ENCODE measurements around the gene TAS1R2.

The TAS1R2 gene

GRCh38 chr1:18884419-18884717 is 24.9 kb upstream of the TAS1R2 start:
- Histone ChIP-seq H3K36me3 (ENCODE audit: control insufficient read depth, insufficient read depth, low read length) (no peaks in the 10 kb centered on the region), H3K27ac (ENCODE audit: insufficient read depth, low read depth, low read length, poor library complexity, severe bottlenecking) (no peak overlapping the region), H3K4me1 (ENCODE audit: control insufficient read depth, insufficient read depth, low read length) (peaks cover 7% of the 10 kb centered on the region), H3K9me3 (ENCODE audit: control insufficient read depth, low read length) (no peaks in the 10 kb centered on the region), H3K27me3 (ENCODE audit: control insufficient read depth, insufficient read depth, low read length, poor library complexity, severe bottlenecking) (no peaks in the 10 kb centered on the region), H3K4me3 (ENCODE audit: insufficient read depth, low read depth, low read length) (no peak overlapping the region)
- 73 to 79% methylated on average over 4 of the region's 4 CpGs for WGBS, 2 experiments

- Histone ChIP-seq H3K36me3 (ENCODE audit: control insufficient read depth, insufficient read depth, low read length) (no peaks in the 10 kb centered on the region), H3K4me1 (ENCODE audit: control insufficient read depth, insufficient read depth, low read length) (peaks cover 8% of the 10 kb centered on the region), H3K27me3 (ENCODE audit: control insufficient read depth, insufficient read depth, low read length, poor library complexity, severe bottlenecking) (no peaks in the 10 kb centered on the region), H3K27ac (ENCODE audit: insufficient read depth, low read depth, low read length, poor library complexity, severe bottlenecking) (no peak overlapping the region), H3K9me3 (ENCODE audit: control insufficient read depth, low read length) (no peaks in the 10 kb centered on the region), H3K4me3 (ENCODE audit: insufficient read depth, low read depth, low read length) (no peak overlapping the region)
- 66 to 69% methylated on average over 14 of the region's 14 CpGs for WGBS, 2 experiments
Measured at GRCh38 chr1:18883636-18884418, 24.4 kb upstream of the TAS1R2 start.

- WGBS, 2 experiments = 95 to 96% methylated on average over 23 of the region's 23 CpGs
- H3K4me3 ChIP-seq (ENCODE audit: insufficient read depth, low read depth, low read length) = no peak overlapping the region
- H3K9me3 ChIP-seq (ENCODE audit: control insufficient read depth, low read length) = no peaks in the 10 kb centered on the region
- H3K27ac ChIP-seq (ENCODE audit: insufficient read depth, low read depth, low read length, poor library complexity, severe bottlenecking) = no peak overlapping the region
- H3K4me1 ChIP-seq (ENCODE audit: control insufficient read depth, insufficient read depth, low read length) = peaks cover 8% of the 10 kb centered on the region
- H3K36me3 ChIP-seq (ENCODE audit: control insufficient read depth, insufficient read depth, low read length) = no peaks in the 10 kb centered on the region
- no peaks in the 10 kb centered on the region for H3K27me3 ChIP-seq (ENCODE audit: control insufficient read depth, insufficient read depth, low read length, poor library complexity, severe bottlenecking)
Measured at GRCh38 chr1:18883079-18883478, 23.6 kb upstream of the TAS1R2 start.

- Histone ChIP-seq H3K27ac (ENCODE audit: insufficient read depth, low read depth, low read length, poor library complexity, severe bottlenecking) (no peak overlapping the region), H3K9me3 (ENCODE audit: control insufficient read depth, low read length) (no peaks in the 10 kb centered on the region), H3K4me1 (ENCODE audit: control insufficient read depth, insufficient read depth, low read length) (peaks cover 8% of the 10 kb centered on the region), H3K36me3 (ENCODE audit: control insufficient read depth, insufficient read depth, low read length) (no peaks in the 10 kb centered on the region), H3K4me3 (ENCODE audit: insufficient read depth, low read depth, low read length) (no peak overlapping the region), H3K27me3 (ENCODE audit: control insufficient read depth, insufficient read depth, low read length, poor library complexity, severe bottlenecking) (no peaks in the 10 kb centered on the region)
- WGBS, 2 experiments = 93 to 95% methylated on average over 8 of the region's 8 CpGs
Measured at GRCh38 chr1:18882486-18882885, 23.0 kb upstream of the TAS1R2 start.

GRCh38 chr1:18881642-18882431 is 22.4 kb upstream of the TAS1R2 start:
- Histone ChIP-seq H3K4me1 (ENCODE audit: control insufficient read depth, insufficient read depth, low read length) (peaks cover 8% of the 10 kb centered on the region), H3K4me3 (ENCODE audit: insufficient read depth, low read depth, low read length) (no peak overlapping the region), H3K9me3 (ENCODE audit: control insufficient read depth, low read length) (no peaks in the 10 kb centered on the region), H3K36me3 (ENCODE audit: control insufficient read depth, insufficient read depth, low read length) (no peaks in the 10 kb centered on the region), H3K27me3 (ENCODE audit: control insufficient read depth, insufficient read depth, low read length, poor library complexity, severe bottlenecking) (no peaks in the 10 kb centered on the region), H3K27ac (ENCODE audit: insufficient read depth, low read depth, low read length, poor library complexity, severe bottlenecking) (no peak overlapping the region)
- 96% methylated on average over 24 of the region's 24 CpGs for WGBS, 2 experiments

- no peak overlapping the region for H3K4me3 ChIP-seq (ENCODE audit: insufficient read depth, low read depth, low read length)
- peaks cover 8% of the 10 kb centered on the region for H3K4me1 ChIP-seq (ENCODE audit: control insufficient read depth, insufficient read depth, low read length)
- no peaks in the 10 kb centered on the region for H3K27me3 ChIP-seq (ENCODE audit: control insufficient read depth, insufficient read depth, low read length, poor library complexity, severe bottlenecking)
- H3K36me3 ChIP-seq (ENCODE audit: control insufficient read depth, insufficient read depth, low read length) = no peaks in the 10 kb centered on the region
- 94 to 95% methylated on average over 2 of the region's 2 CpGs for WGBS, 2 experiments
- H3K27ac ChIP-seq (ENCODE audit: insufficient read depth, low read depth, low read length, poor library complexity, severe bottlenecking) = no peak overlapping the region
- H3K9me3 ChIP-seq (ENCODE audit: control insufficient read depth, low read length) = no peaks in the 10 kb centered on the region
Measured at GRCh38 chr1:18881164-18881563, 21.7 kb upstream of the TAS1R2 start.

GRCh38 chr1:18880585-18880984 is 21.1 kb upstream of the TAS1R2 start:
- WGBS, 2 experiments = 91 to 96% methylated on average over 1 of the region's 1 CpG
- H3K9me3 ChIP-seq (ENCODE audit: control insufficient read depth, low read length) = no peaks in the 10 kb centered on the region
- no peak overlapping the region for H3K27ac ChIP-seq (ENCODE audit: insufficient read depth, low read depth, low read length, poor library complexity, severe bottlenecking)
- peaks cover 8% of the 10 kb centered on the region for H3K4me1 ChIP-seq (ENCODE audit: control insufficient read depth, insufficient read depth, low read length)
- no peaks in the 10 kb centered on the region for H3K27me3 ChIP-seq (ENCODE audit: control insufficient read depth, insufficient read depth, low read length, poor library complexity, severe bottlenecking)
- H3K4me3 ChIP-seq (ENCODE audit: insufficient read depth, low read depth, low read length) = no peak overlapping the region
- no peaks in the 10 kb centered on the region for H3K36me3 ChIP-seq (ENCODE audit: control insufficient read depth, insufficient read depth, low read length)

- no peak overlapping the region for H3K4me3 ChIP-seq (ENCODE audit: insufficient read depth, low read depth, low read length)
- H3K36me3 ChIP-seq (ENCODE audit: control insufficient read depth, insufficient read depth, low read length) = no peaks in the 10 kb centered on the region
- 67 to 68% methylated on average over 21 of the region's 21 CpGs for WGBS, 2 experiments
- peaks cover 8% of the 10 kb centered on the region for H3K4me1 ChIP-seq (ENCODE audit: control insufficient read depth, insufficient read depth, low read length)
- no peaks in the 10 kb centered on the region for H3K9me3 ChIP-seq (ENCODE audit: control insufficient read depth, low read length)
- no peaks in the 10 kb centered on the region for H3K27me3 ChIP-seq (ENCODE audit: control insufficient read depth, insufficient read depth, low read length, poor library complexity, severe bottlenecking)
- no peak overlapping the region for H3K27ac ChIP-seq (ENCODE audit: insufficient read depth, low read depth, low read length, poor library complexity, severe bottlenecking)
Measured at GRCh38 chr1:18879791-18880309, 20.4 kb upstream of the TAS1R2 start.

GRCh38 chr1:18879215-18879790 is 19.8 kb upstream of the TAS1R2 start:
- H3K9me3 ChIP-seq (ENCODE audit: control insufficient read depth, low read length) = no peaks in the 10 kb centered on the region
- no peak overlapping the region for H3K4me3 ChIP-seq (ENCODE audit: insufficient read depth, low read depth, low read length)
- WGBS, 2 experiments = 84 to 85% methylated on average over 12 of the region's 12 CpGs
- H3K4me1 ChIP-seq (ENCODE audit: control insufficient read depth, insufficient read depth, low read length) = peaks cover 8% of the 10 kb centered on the region
- no peaks in the 10 kb centered on the region for H3K36me3 ChIP-seq (ENCODE audit: control insufficient read depth, insufficient read depth, low read length)
- no peaks in the 10 kb centered on the region for H3K27me3 ChIP-seq (ENCODE audit: control insufficient read depth, insufficient read depth, low read length, poor library complexity, severe bottlenecking)
- no peak overlapping the region for H3K27ac ChIP-seq (ENCODE audit: insufficient read depth, low read depth, low read length, poor library complexity, severe bottlenecking)

GRCh38 chr1:18878538-18879214 is 19.2 kb upstream of the TAS1R2 start:
- Histone ChIP-seq H3K9me3 (ENCODE audit: control insufficient read depth, low read length) (no peaks in the 10 kb centered on the region), H3K36me3 (ENCODE audit: control insufficient read depth, insufficient read depth, low read length) (no peaks in the 10 kb centered on the region), H3K4me1 (ENCODE audit: control insufficient read depth, insufficient read depth, low read length) (peaks cover 8% of the 10 kb centered on the region), H3K4me3 (ENCODE audit: insufficient read depth, low read depth, low read length) (no peak overlapping the region), H3K27ac (ENCODE audit: insufficient read depth, low read depth, low read length, poor library complexity, severe bottlenecking) (no peak overlapping the region), H3K27me3 (ENCODE audit: control insufficient read depth, insufficient read depth, low read length, poor library complexity, severe bottlenecking) (no peaks in the 10 kb centered on the region)
- WGBS, 2 experiments = 86 to 89% methylated on average over 12 of the region's 12 CpGs
